Activated CD8-positive, alpha-beta T cell treated with anti-CD3 and anti-CD28 coated beads, Interleukin-2, amount 10 ng/mL, durations not matched to agents 7 days and 5 days (primary cell): ENCODE data around the gene SULF2. TPM values are rescaled to one million over a fixed set of nuclear protein-coding genes. Genes with fewer than 3 reads are reported as not detected.
"Not testable (repeated sequence)": the region's sequence is repeated elsewhere in the genome, so short reads cannot be mapped to it uniquely, and the experiment has no call there.

Experiments
- ATAC-seq: fragments of 150-1000 bp; cut with Tn5 transposase; one replicate; pipeline ENCODE4 v1.10.0; 2021; ENCODE audit warnings: moderate library complexity
- CTCF ChIA-PET: fragments of 350-600 bp; sonication (Branson Sonifier 250); formaldehyde crosslinking; loops from one replicate; lab custom pipeline; 2021; ENCODE audit warnings: antibody characterized with exemption; lab: Charles Lee
- POLR2A ChIA-PET: fragments of 350-600 bp; sonication (Branson Sonifier 250); formaldehyde crosslinking; loops from one replicate; lab custom pipeline; 2021; ENCODE audit warnings: antibody characterized with exemption; lab: Charles Lee
- DNase-seq: peaks from one replicate; pipeline ENCODE4 v3.0.0-alpha.2; 2020
- H3K27ac Mint-ChIP-seq: one replicate; pipeline ENCODE4 v1.8.0; 2021; ENCODE audit warnings: mild to moderate bottlenecking, mixed read lengths
- H3K27me3 Mint-ChIP-seq: one replicate; pipeline ENCODE4 v1.8.0; 2021; ENCODE audit warnings: low read depth, mixed read lengths
- H3K36me3 Mint-ChIP-seq: one replicate; pipeline ENCODE4 v1.8.0; 2021; ENCODE audit warnings: low read depth, mixed read lengths
- H3K4me1 Mint-ChIP-seq: one replicate; pipeline ENCODE4 v1.8.0; 2021; ENCODE audit warnings: low read depth, mixed read lengths
- H3K4me3 Mint-ChIP-seq: one replicate; pipeline ENCODE4 v1.8.0; 2021; ENCODE audit warnings: mild to moderate bottlenecking, mixed read lengths
- H3K9me3 Mint-ChIP-seq: one replicate; pipeline ENCODE4 v1.8.0; 2022; ENCODE audit warnings: mixed read lengths; ENCODE audit not compliant: insufficient read depth
- total RNA-seq, 2 experiments: library from RNA; stranded (reverse); gene quantifications; one replicate each; pipeline ENCODE4 v1.2.3, GENCODE V29; 2021

The SULF2 gene
- total RNA-seq, 2 experiments from 2014 or later = 0.58 to 0.70 TPM

- Mint-ChIP-seq H3K27me3 (peaks cover 14% of the 10 kb centered on the region), H3K27ac (no peak overlapping the region), H3K36me3 (no peaks in the 10 kb centered on the region), H3K9me3 (no peaks in the 10 kb centered on the region), H3K4me1 (no peaks in the 10 kb centered on the region), H3K4me3 (no peak overlapping the region)
- ChIA-PET CTCF (no interaction called here), POLR2A (no interaction called here)
- ATAC-seq (no peak), DNase-seq (no peak)
Measured at GRCh38 chr20:47816487-47817451, 31.5 kb upstream of the SULF2 start.

GRCh38 chr20:47815866-47816265 lies 30.6 kb upstream of the SULF2 start:
- CTCF ChIA-PET = no interaction called here
- H3K4me1 Mint-ChIP-seq = no peaks in the 10 kb centered on the region
- POLR2A ChIA-PET = no interaction called here
- peaks cover 19% of the 10 kb centered on the region for H3K27me3 Mint-ChIP-seq
- ATAC-seq (no peak), DNase-seq (no peak)
- no peaks in the 10 kb centered on the region for H3K36me3 Mint-ChIP-seq
- H3K27ac Mint-ChIP-seq = no peak overlapping the region
- no peaks in the 10 kb centered on the region for H3K9me3 Mint-ChIP-seq
- H3K4me3 Mint-ChIP-seq = no peak overlapping the region

- H3K9me3 Mint-ChIP-seq = no peaks in the 10 kb centered on the region
- no peaks in the 10 kb centered on the region for H3K36me3 Mint-ChIP-seq
- ChIA-PET CTCF (no interaction called here), POLR2A (no interaction called here)
- H3K27me3 Mint-ChIP-seq = peaks cover 19% of the 10 kb centered on the region
- DNase-seq = no peak
- H3K4me3 Mint-ChIP-seq = no peak overlapping the region
- no peak for ATAC-seq
- H3K4me1 Mint-ChIP-seq = no peaks in the 10 kb centered on the region
- no peak overlapping the region for H3K27ac Mint-ChIP-seq
Measured at GRCh38 chr20:47815416-47815806, 30.1 kb upstream of the SULF2 start.

GRCh38 chr20:47814632-47815415 lies 29.5 kb upstream of the SULF2 start:
- Mint-ChIP-seq H3K27ac (no peak overlapping the region), H3K4me1 (no peaks in the 10 kb centered on the region), H3K4me3 (no peak overlapping the region), H3K9me3 (no peaks in the 10 kb centered on the region), H3K27me3 (peaks cover 19% of the 10 kb centered on the region), H3K36me3 (no peaks in the 10 kb centered on the region)
- DNase-seq (no peak), ATAC-seq (no peak)
- POLR2A ChIA-PET = no interaction called here
- CTCF ChIA-PET = no interaction called here

GRCh38 chr20:47810721-47811347 lies 25.6 kb upstream of the SULF2 start:
- ATAC-seq (no peak), DNase-seq (no peak)
- H3K4me3 Mint-ChIP-seq = no peak overlapping the region
- POLR2A ChIA-PET = no interaction called here
- CTCF ChIA-PET = no interaction called here
- H3K4me1 Mint-ChIP-seq = no peaks in the 10 kb centered on the region
- peaks cover 18% of the 10 kb centered on the region for H3K27me3 Mint-ChIP-seq
- no peak overlapping the region for H3K27ac Mint-ChIP-seq
- no peaks in the 10 kb centered on the region for H3K36me3 Mint-ChIP-seq
- H3K9me3 Mint-ChIP-seq = no peaks in the 10 kb centered on the region

- H3K27me3 Mint-ChIP-seq = peaks cover 18% of the 10 kb centered on the region
- ChIA-PET CTCF (no interaction called here), POLR2A (no interaction called here)
- H3K36me3 Mint-ChIP-seq = no peaks in the 10 kb centered on the region
- H3K27ac Mint-ChIP-seq = no peak overlapping the region
- no peaks in the 10 kb centered on the region for H3K4me1 Mint-ChIP-seq
- DNase-seq = no peak
- H3K4me3 Mint-ChIP-seq = no peak overlapping the region
- no peaks in the 10 kb centered on the region for H3K9me3 Mint-ChIP-seq
- no peak for ATAC-seq
Measured at GRCh38 chr20:47810116-47810677, 24.9 kb upstream of the SULF2 start.

GRCh38 chr20:47809161-47809960 lies 24.1 kb upstream of the SULF2 start:
- peaks cover 16% of the 10 kb centered on the region for H3K27me3 Mint-ChIP-seq
- DNase-seq = no peak
- no peaks in the 10 kb centered on the region for H3K36me3 Mint-ChIP-seq
- no peak overlapping the region for H3K27ac Mint-ChIP-seq
- ChIA-PET CTCF (no interaction called here), POLR2A (no interaction called here)
- H3K4me3 Mint-ChIP-seq = no peak overlapping the region
- ATAC-seq = no peak
- no peaks in the 10 kb centered on the region for H3K9me3 Mint-ChIP-seq
- no peaks in the 10 kb centered on the region for H3K4me1 Mint-ChIP-seq

GRCh38 chr20:47805951-47806350 lies 20.7 kb upstream of the SULF2 start:
- Mint-ChIP-seq H3K36me3 (no peaks in the 10 kb centered on the region), H3K27ac (no peak overlapping the region), H3K9me3 (no peaks in the 10 kb centered on the region), H3K4me1 (no peaks in the 10 kb centered on the region), H3K27me3 (peaks cover 4% of the 10 kb centered on the region), H3K4me3 (no peak overlapping the region)
- ChIA-PET CTCF (no interaction called here), POLR2A (no interaction called here)
- ATAC-seq = no peak
- no peak for DNase-seq

- POLR2A ChIA-PET, H3K4me1 Mint-ChIP-seq, ATAC-seq, DNase-seq, H3K9me3 Mint-ChIP-seq, H3K4me3 Mint-ChIP-seq, H3K27ac Mint-ChIP-seq, H3K36me3 Mint-ChIP-seq, H3K27me3 Mint-ChIP-seq, CTCF ChIA-PET: not testable (repeated sequence)
Measured at GRCh38 chr20:47804972-47805371, 19.7 kb upstream of the SULF2 start.

- H3K36me3 Mint-ChIP-seq, DNase-seq, H3K9me3 Mint-ChIP-seq, H3K4me1 Mint-ChIP-seq, CTCF ChIA-PET, H3K27me3 Mint-ChIP-seq, H3K4me3 Mint-ChIP-seq, ATAC-seq, H3K27ac Mint-ChIP-seq: not testable (repeated sequence)
- POLR2A ChIA-PET = interaction anchor here (0.6 kb wide), 1 partner anchor 57 kb away, joined by 3 read pairs; no protein-coding TSS in a partner anchor
Measured at GRCh38 chr20:47804224-47804825, 19.0 kb upstream of the SULF2 start.

GRCh38 chr20:47802975-47803374 lies 17.7 kb upstream of the SULF2 start:
- Mint-ChIP-seq H3K27me3 (peaks cover 4% of the 10 kb centered on the region), H3K36me3 (no peaks in the 10 kb centered on the region), H3K9me3 (no peaks in the 10 kb centered on the region), H3K27ac (no peak overlapping the region), H3K4me3 (no peak overlapping the region), H3K4me1 (no peaks in the 10 kb centered on the region)
- ChIA-PET POLR2A (no interaction called here), CTCF (no interaction called here)
- DNase-seq (no peak), ATAC-seq (no peak)
